ENCODE results near the gene WDR83. TPM values are rescaled to one million over a fixed set of nuclear protein-coding genes. Genes with fewer than 3 reads are reported as not detected.

Gene WDR83
- total and polyA plus RNA-seq, 10 of the 15 experiments (the other 5 are each of a cell fraction or from before 2014, with no cell fraction given) = 0.58 to 17.7 (median 10.8) TPM

DNA sequence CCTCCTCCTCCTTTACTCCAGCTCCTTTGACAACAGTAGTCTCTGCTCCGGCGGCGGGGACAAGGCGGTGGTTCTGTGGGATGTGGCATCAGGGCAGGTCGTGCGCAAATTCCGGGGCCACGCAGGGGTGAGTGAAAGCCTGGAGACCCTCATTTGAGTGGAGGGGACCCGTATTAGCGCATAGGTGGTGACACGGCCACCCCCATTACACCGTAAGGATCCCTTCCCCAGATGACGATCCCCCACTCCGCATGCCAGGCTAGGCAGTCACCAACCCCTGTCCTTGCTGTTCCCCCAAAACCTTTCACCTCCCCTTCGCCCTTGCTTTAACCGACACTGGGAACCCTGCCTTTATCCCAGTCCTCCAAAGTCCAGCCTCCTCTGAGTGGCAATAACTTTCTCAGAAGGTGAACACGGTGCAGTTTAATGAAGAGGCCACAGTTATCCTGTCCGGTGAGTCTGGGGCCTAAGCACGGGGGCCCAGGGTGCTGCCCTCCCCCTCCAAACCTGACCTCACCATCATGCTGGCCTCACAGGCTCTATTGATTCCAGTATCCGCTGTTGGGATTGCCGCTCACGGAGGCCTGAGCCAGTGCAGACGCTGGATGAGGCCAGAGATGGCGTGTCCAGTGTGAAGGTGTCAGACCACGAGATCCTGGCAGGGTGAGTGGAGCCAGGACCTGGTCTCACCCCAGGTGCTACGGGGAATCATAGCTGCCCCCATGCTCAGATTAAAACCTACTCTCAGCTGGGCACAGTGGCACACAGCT, 3.7 kb downstream of the WDR83 start:
- SMC1A ChIA-PET (ENCODE audit: uncharacterized antibody, unreplicated experiment) = interaction anchor here (0.6 to 2.1 kb wide), 5 partner anchors 7 to 269 kb away, joined by 3 to 4 read pairs (median 3); no protein-coding TSS in a partner anchor
- peak overlapping the region; percentile 92 for H3K4me3 ChIP-seq
- no TSS peak for BruUV-seq (replicated peaks)
- peak overlapping the region; percentile 99 for H3K9ac ChIP-seq (ENCODE audit: control insufficient read depth, insufficient read depth, low read length)
- peak overlapping the region; percentile 60 for H3K4me2 ChIP-seq (ENCODE audit: control insufficient read depth, insufficient read depth)
- RAD21 ChIA-PET (ENCODE audit: unreplicated experiment) = interaction anchor here (0.5 kb wide), 1 partner anchor 104 kb away, joined by 3 read pairs; no protein-coding TSS in a partner anchor
- DNase-seq (ENCODE audit: low read depth, low spot score) (no peak), FAIRE-seq (no peak), ATAC-seq (no peak)
- H3K4me1 ChIP-seq (ENCODE audit: control insufficient read depth, insufficient read depth, low read length) = peaks cover 18% of the 10 kb centered on the region
- no peaks in the 10 kb centered on the region for H3K9me3 ChIP-seq (replicated peaks; ENCODE audit: control insufficient read depth, insufficient read depth, low read length)
- intact Hi-C loops (cut with micrococcal nuclease; ENCODE audit: unreplicated experiment) (loop anchor here (5.0 kb wide), 1 partner anchor 468 kb away; no protein-coding TSS in a partner anchor), in situ Hi-C loops (cut with MboI) (loop anchor here (5.0 kb wide), 1 partner anchor 108 kb away; no protein-coding TSS in a partner anchor)
- peak overlapping the region; percentile 99 for H2AFZ ChIP-seq (ENCODE audit: control insufficient read depth, low read depth, low read length)
- H3K36me3 ChIP-seq (ENCODE audit: control insufficient read depth in 2 of 2, insufficient read depth in 2 of 2, low read length in 1 of 2) = peaks cover 7 to 14% of the 10 kb centered on the region in 2 experiments; a peak in 3 of 4 replicates
- 34% methylated on average over 26 of the region's 26 CpGs for WGBS (ENCODE audit: insufficient coverage, insufficient replicate concordance, low lambda C conversion rate, missing lambda C conversion rate)
- peak overlapping the region; percentile 100 for H3K27ac ChIP-seq (ENCODE audit: control insufficient read depth, insufficient read depth)
- CTCF ChIA-PET = interaction anchor here (0.6 to 2.6 kb wide), 7 partner anchors 11 to 107 kb away, joined by 3 to 16 read pairs (median 5); partner anchors contain the start of genes DHPS, ZNF490 and ZNF791
- H3K79me2 ChIP-seq (ENCODE audit: control insufficient read depth, insufficient read depth, low read length) = peaks cover 39% of the 10 kb centered on the region
- POLR2A ChIA-PET = no interaction called here
- no peaks in the 10 kb centered on the region for H4K20me1 ChIP-seq (ENCODE audit: control insufficient read depth, insufficient read depth)
- no peaks in the 10 kb centered on the region for H3K27me3 ChIP-seq (replicated peaks in 1 of 2; ENCODE audit: control insufficient read depth in 2 of 2, insufficient read depth in 2 of 2, low read length in 1 of 2)
- peak; percentile 3; the same call in 1 of the 2 replicates for TF ChIP-seq RUNX3 (IDR thresholded peaks at IDR 0.05; ENCODE audit: low read length)
- TF ChIP-seq, protein P1, sequence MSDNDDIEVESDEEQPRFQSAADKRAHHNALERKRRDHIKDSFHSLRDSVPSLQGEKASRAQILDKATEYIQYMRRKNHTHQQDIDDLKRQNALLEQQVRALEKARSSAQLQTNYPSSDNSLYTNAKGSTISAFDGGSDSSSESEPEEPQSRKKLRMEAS (IDR thresholded peaks at IDR 0.05; ENCODE audit: low read depth, low read length) = no peak
- peak; percentile 36; the same call in 1 of the 2 replicates for TF ChIP-seq POLR2AphosphoS5 (IDR thresholded peaks at IDR 0.05; ENCODE audit: low read length)
- peak; percentile 50; the same call in 1 of the 2 replicates for TF ChIP-seq ZBED1 (IDR thresholded peaks at IDR 0.05; ENCODE audit: borderline replicate concordance)
- peak; percentile 51 for TF ChIP-seq POLR2A (IDR thresholded peaks at IDR 0.05; ENCODE audit: low read depth, low read length)
- no peak for TF ChIP-seq IRF4 (IDR thresholded peaks at IDR 0.05; ENCODE audit: low read depth, low read length)
